WTC11 (cell line): ENCODE measurements around the gene ARHGAP21. TPM values are rescaled to one million over a fixed set of nuclear protein-coding genes. Genes with fewer than 3 reads are reported as not detected.
A peak's percentile ranks its signal among the peaks of the same experiment; 100 is the strongest.

ENCODE experiments used
- ATAC-seq: fragments of 200-7000 bp; cut with Tn5 transposase; 2 replicates; pipeline ENCODE4 v1.10.0; 2021; ENCODE audit warnings: mild to moderate bottlenecking, moderate library complexity
- CTCF ChIA-PET: fragments of 300-600 bp; sonication (Branson Sonifier 250); formaldehyde crosslinking; loops from one replicate; lab custom pipeline; 2021; ENCODE audit warnings: antibody characterized with exemption; lab: Charles Lee
- POLR2A ChIA-PET: fragments of 350-600 bp; sonication (Branson Sonifier 250); formaldehyde crosslinking; loops from one replicate; lab custom pipeline; 2021; ENCODE audit warnings: antibody characterized with exemption; lab: Charles Lee
- DNase-seq: peaks from one replicate; pipeline ENCODE4 v3.0.0; 2021; ENCODE audit warnings: low spot score
- H3K27ac Mint-ChIP-seq: 2 replicates; pipeline ENCODE4 v1.8.0; 2021; ENCODE audit warnings: mixed read lengths
- H3K27me3 Mint-ChIP-seq: 2 replicates; pipeline ENCODE4 v1.8.0; 2021; ENCODE audit warnings: low read depth, mild to moderate bottlenecking, moderate library complexity, mixed read lengths
- H3K36me3 Mint-ChIP-seq: 2 replicates; pipeline ENCODE4 v1.8.0; 2021; ENCODE audit warnings: mixed read lengths
- H3K4me1 Mint-ChIP-seq: 2 replicates; pipeline ENCODE4 v1.8.0; 2022; ENCODE audit warnings: mixed read lengths
- H3K4me3 Mint-ChIP-seq: 2 replicates; pipeline ENCODE4 v1.8.0; 2021; ENCODE audit warnings: mild to moderate bottlenecking, moderate library complexity, mixed read lengths
- H3K9me3 Mint-ChIP-seq: 2 replicates; pipeline ENCODE4 v1.8.0; 2021; ENCODE audit warnings: mixed read lengths
- E2F1 ChIP-seq: sonication (generic); formaldehyde crosslinking; IDR thresholded peaks from 2 replicates; pipeline ENCODE4 v1.8.0; 2022; ENCODE audit warnings: mild to moderate bottlenecking, missing genetic modification reagents
- ERG ChIP-seq: fragments of 250-450 bp; sonication (Bioruptor Pico); IDR thresholded peaks from 2 replicates; pipeline ENCODE4 v1.8.0; 2021; ENCODE audit warnings: mild to moderate bottlenecking
- ESRRA ChIP-seq: sonication (generic); formaldehyde crosslinking; IDR thresholded peaks from 2 replicates; pipeline ENCODE4 v1.8.1; 2022; ENCODE audit warnings: mild to moderate bottlenecking, missing genetic modification reagents, borderline replicate concordance
- GTF2I ChIP-seq: fragments of 250-450 bp; sonication (Bioruptor Pico); conservative IDR thresholded peaks from 2 replicates; pipeline ENCODE4 v1.4.0; 2021; ENCODE audit warnings: mild to moderate bottlenecking
- NR3C1 ChIP-seq: sonication (generic); formaldehyde crosslinking; conservative IDR thresholded peaks from 2 replicates; pipeline ENCODE4 v1.8.1; 2023; ENCODE audit warnings: low read depth, mild to moderate bottlenecking, missing genetic modification reagents
- SP1 ChIP-seq: sonication (generic); formaldehyde crosslinking; conservative IDR thresholded peaks from 2 replicates; pipeline ENCODE4 v1.8.1; 2022; ENCODE audit warnings: missing genetic modification reagents
- ZNF423 ChIP-seq: fragments of 250-450 bp; sonication (Bioruptor Pico); IDR thresholded peaks from 2 replicates; pipeline ENCODE4 v2.1.2; 2022; ENCODE audit warnings: mild to moderate bottlenecking, moderate library complexity
- ZNF425 ChIP-seq: fragments of 250-450 bp; sonication (Bioruptor Pico); conservative IDR thresholded peaks from 2 replicates; pipeline ENCODE4 v1.9.0; 2021; ENCODE audit warnings: mild to moderate bottlenecking
- ZSCAN18 ChIP-seq: fragments of 250-450 bp; sonication (Bioruptor Pico); IDR thresholded peaks from 2 replicates; pipeline ENCODE4 v2.1.2; 2022; ENCODE audit warnings: mild to moderate bottlenecking, moderate library complexity
- total RNA-seq: library from RNA; stranded (reverse); gene quantifications from 3 replicates; pipeline ENCODE4 v1.2.3, GENCODE V29; 2021
- TF ChIP-seq, protein P1 (sequence below): sonication (generic); formaldehyde crosslinking; IDR thresholded peaks from 2 replicates; pipeline ENCODE4 v1.8.1; 2023; ENCODE audit warnings: mild to moderate bottlenecking, missing genetic modification reagents
- TF ChIP-seq, protein P2 (sequence below): sonication (generic); formaldehyde crosslinking; IDR thresholded peaks from 2 replicates; pipeline ENCODE4 v1.8.1; 2022; ENCODE audit warnings: mild to moderate bottlenecking, missing genetic modification reagents, moderate library complexity, borderline replicate concordance
- TF ChIP-seq, protein P3 (sequence below): fragments of 250-450 bp; sonication (Bioruptor Pico); IDR thresholded peaks from 2 replicates; pipeline ENCODE4 v1.9.0; 2021; ENCODE audit warnings: mild to moderate bottlenecking

ARHGAP21 gene
- total RNA-seq, 1 experiment from 2014 or later = 33.8 TPM

DNA sequence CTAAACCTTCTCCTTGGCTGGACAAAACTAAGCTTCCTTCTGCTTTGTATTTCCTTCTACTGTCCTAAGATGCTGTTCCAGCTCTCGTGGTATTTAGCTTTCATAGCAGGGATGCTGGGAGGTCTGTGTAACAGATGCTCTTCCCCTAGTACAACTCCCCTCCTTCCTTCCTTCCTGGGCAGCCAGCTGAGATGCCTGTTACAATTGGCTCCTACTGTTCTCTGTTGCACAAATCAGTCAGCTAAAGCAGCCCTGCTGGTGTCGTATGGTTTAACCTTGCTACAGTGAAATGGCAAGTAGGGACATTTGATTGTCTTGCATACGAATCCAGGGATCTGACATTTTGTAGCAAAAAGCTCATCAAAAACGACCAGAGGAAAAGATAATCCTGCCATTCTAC is 143.8 kb downstream of the ARHGAP21 start:
- Mint-ChIP-seq H3K4me3 (no peak overlapping the region), H3K9me3 (no peaks in the 10 kb centered on the region), H3K36me3 (peaks cover 5% of the 10 kb centered on the region; the same call in 1 of the 2 replicates), H3K4me1 (peaks cover 16% of the 10 kb centered on the region), H3K27me3 (no peaks in the 10 kb centered on the region), H3K27ac (peak overlapping the region; percentile 34)
- ChIA-PET POLR2A (no interaction called here), CTCF (interaction anchor here (0.9 to 2.5 kb wide), 3 partner anchors 28 to 60 kb away, joined by 3 to 15 read pairs (median 4); no protein-coding TSS in a partner anchor)
- ATAC-seq = peak; percentile 96
- TF ChIP-seq ZNF423 (peak; percentile 24; the same call in 1 of the 2 replicates), ESRRA (CRISPR knock-in tag) (no peak), NR3C1 (CRISPR knock-in tag) (no peak), ZSCAN18 (CRISPR knock-in tag) (no peak), SP1 (no peak)
- no peak for DNase-seq

- no peaks in the 10 kb centered on the region for H3K9me3 Mint-ChIP-seq
- ATAC-seq = no peak
- no peaks in the 10 kb centered on the region for H3K27me3 Mint-ChIP-seq
- H3K4me1 Mint-ChIP-seq = peaks cover 21% of the 10 kb centered on the region
- POLR2A ChIA-PET = no interaction called here
- peaks cover 3% of the 10 kb centered on the region; the same call in 1 of the 2 replicates for H3K36me3 Mint-ChIP-seq
- no peak for TF ChIP-seq ZNF425
- TF ChIP-seq, all 79 proteins: peak for 0
- Mint-ChIP-seq H3K4me3 (no peak overlapping the region), H3K27ac (no peak overlapping the region)
- CTCF ChIA-PET = interaction anchor here (0.9 to 2.5 kb wide), 3 partner anchors 27 to 60 kb away, joined by 3 to 15 read pairs (median 4); no protein-coding TSS in a partner anchor
- DNase-seq = no peak
Measured at GRCh38 chr10:24579448-24579847, 144.2 kb downstream of the ARHGAP21 start.

DNA sequence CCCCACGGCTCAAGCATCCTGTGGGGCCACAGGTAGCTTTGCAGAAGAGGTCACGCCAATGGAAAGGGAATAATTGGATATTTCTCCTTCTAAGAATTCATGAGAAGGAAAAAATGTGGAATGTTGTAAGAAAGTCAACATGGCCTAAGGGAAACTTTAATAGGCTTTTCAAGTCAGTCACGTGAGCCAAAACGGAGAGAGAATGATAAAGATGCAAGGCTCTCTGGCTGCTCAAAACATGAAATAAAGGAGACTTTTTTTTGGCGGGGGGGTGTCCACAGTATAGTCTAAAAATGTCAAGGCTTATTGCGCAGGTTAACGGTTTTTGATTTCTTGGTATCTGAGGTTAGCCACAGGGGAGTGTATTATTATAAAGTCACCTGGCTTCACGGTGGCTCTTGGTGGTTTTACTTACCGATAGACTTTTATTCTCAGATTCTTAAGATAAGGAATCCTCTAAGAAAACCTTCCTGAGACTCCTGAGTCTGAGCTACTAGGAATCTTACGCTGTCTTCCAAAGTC is 148.1 kb downstream of the ARHGAP21 start:
- no peak for ATAC-seq
- TF ChIP-seq, protein P1, sequence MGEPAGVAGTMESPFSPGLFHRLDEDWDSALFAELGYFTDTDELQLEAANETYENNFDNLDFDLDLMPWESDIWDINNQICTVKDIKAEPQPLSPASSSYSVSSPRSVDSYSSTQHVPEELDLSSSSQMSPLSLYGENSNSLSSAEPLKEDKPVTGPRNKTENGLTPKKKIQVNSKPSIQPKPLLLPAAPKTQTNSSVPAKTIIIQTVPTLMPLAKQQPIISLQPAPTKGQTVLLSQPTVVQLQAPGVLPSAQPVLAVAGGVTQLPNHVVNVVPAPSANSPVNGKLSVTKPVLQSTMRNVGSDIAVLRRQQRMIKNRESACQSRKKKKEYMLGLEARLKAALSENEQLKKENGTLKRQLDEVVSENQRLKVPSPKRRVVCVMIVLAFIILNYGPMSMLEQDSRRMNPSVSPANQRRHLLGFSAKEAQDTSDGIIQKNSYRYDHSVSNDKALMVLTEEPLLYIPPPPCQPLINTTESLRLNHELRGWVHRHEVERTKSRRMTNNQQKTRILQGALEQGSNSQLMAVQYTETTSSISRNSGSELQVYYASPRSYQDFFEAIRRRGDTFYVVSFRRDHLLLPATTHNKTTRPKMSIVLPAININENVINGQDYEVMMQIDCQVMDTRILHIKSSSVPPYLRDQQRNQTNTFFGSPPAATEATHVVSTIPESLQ (CRISPR knock-in tag) = no peak
- TF ChIP-seq E2F1 (CRISPR knock-in tag) (no peak), ERG (CRISPR knock-in tag) (no peak), GTF2I (CRISPR knock-in tag) (no peak)
- TF ChIP-seq, protein P2, sequence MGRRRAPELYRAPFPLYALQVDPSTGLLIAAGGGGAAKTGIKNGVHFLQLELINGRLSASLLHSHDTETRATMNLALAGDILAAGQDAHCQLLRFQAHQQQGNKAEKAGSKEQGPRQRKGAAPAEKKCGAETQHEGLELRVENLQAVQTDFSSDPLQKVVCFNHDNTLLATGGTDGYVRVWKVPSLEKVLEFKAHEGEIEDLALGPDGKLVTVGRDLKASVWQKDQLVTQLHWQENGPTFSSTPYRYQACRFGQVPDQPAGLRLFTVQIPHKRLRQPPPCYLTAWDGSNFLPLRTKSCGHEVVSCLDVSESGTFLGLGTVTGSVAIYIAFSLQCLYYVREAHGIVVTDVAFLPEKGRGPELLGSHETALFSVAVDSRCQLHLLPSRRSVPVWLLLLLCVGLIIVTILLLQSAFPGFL = no peak
- TF ChIP-seq, protein P3, sequence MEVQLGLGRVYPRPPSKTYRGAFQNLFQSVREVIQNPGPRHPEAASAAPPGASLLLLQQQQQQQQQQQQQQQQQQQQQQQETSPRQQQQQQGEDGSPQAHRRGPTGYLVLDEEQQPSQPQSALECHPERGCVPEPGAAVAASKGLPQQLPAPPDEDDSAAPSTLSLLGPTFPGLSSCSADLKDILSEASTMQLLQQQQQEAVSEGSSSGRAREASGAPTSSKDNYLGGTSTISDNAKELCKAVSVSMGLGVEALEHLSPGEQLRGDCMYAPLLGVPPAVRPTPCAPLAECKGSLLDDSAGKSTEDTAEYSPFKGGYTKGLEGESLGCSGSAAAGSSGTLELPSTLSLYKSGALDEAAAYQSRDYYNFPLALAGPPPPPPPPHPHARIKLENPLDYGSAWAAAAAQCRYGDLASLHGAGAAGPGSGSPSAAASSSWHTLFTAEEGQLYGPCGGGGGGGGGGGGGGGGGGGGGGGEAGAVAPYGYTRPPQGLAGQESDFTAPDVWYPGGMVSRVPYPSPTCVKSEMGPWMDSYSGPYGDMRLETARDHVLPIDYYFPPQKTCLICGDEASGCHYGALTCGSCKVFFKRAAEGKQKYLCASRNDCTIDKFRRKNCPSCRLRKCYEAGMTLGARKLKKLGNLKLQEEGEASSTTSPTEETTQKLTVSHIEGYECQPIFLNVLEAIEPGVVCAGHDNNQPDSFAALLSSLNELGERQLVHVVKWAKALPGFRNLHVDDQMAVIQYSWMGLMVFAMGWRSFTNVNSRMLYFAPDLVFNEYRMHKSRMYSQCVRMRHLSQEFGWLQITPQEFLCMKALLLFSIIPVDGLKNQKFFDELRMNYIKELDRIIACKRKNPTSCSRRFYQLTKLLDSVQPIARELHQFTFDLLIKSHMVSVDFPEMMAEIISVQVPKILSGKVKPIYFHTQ (CRISPR knock-in tag) = no peak
- CTCF ChIA-PET = interaction anchor here (1.2 kb wide), 1 partner anchor 23 kb away, joined by 4 read pairs; no protein-coding TSS in a partner anchor
- Mint-ChIP-seq H3K4me1 (peaks cover 18% of the 10 kb centered on the region), H3K9me3 (peaks cover 6% of the 10 kb centered on the region), H3K27ac (no peak overlapping the region; the same call in 1 of the 2 replicates), H3K27me3 (no peaks in the 10 kb centered on the region), H3K36me3 (no peaks in the 10 kb centered on the region), H3K4me3 (no peak overlapping the region)
- no peak for DNase-seq
- POLR2A ChIA-PET = no interaction called here
